HEK293T (cell line): ENCODE measurements around the gene LYSMD3.

Experiments
- BHLHE40 ChIP-seq: fragments of 450-650 bp; IDR thresholded peaks from 2 replicates; pipeline ENCODE4 v1.6.1; 2016; ENCODE audit warnings: mild to moderate bottlenecking, moderate library complexity, borderline replicate concordance
- CTBP1 ChIP-seq: fragments of 450-650 bp; IDR thresholded peaks from 2 replicates; pipeline ENCODE4 v1.6.1; 2016; ENCODE audit warnings: borderline replicate concordance
- ELF4 ChIP-seq: fragments of 450-650 bp; IDR thresholded peaks from 2 replicates; pipeline ENCODE4 v1.6.1; 2017; ENCODE audit warnings: antibody characterized with exemption
- FOXA1 ChIP-seq: fragments of 450-650 bp; IDR thresholded peaks from 2 replicates; pipeline ENCODE4 v1.6.1; 2016; ENCODE audit warnings: mild to moderate bottlenecking
- FOXK2 ChIP-seq: fragments of 450-650 bp; IDR thresholded peaks from 2 replicates; pipeline ENCODE4 v1.6.1; 2016; ENCODE audit warnings: mild to moderate bottlenecking
- FOXM1 ChIP-seq: fragments of 450-650 bp; IDR thresholded peaks from 2 replicates; pipeline ENCODE4 v1.6.1; 2017; ENCODE audit warnings: mild to moderate bottlenecking, borderline replicate concordance
- HDGF ChIP-seq: fragments of 450-650 bp; IDR thresholded peaks from 2 replicates; pipeline ENCODE4 v1.6.1; 2017; ENCODE audit warnings: antibody characterized with exemption, borderline replicate concordance
- L3MBTL2 ChIP-seq: fragments of 450-650 bp; conservative IDR thresholded peaks from 2 replicates; pipeline ENCODE4 v1.6.1; 2016; ENCODE audit warnings: mild to moderate bottlenecking
- LEF1 ChIP-seq: fragments of 450-650 bp; IDR thresholded peaks from 2 replicates; pipeline ENCODE4 v1.6.1; 2017; ENCODE audit warnings: mild to moderate bottlenecking, borderline replicate concordance
- NFRKB ChIP-seq: fragments of 450-650 bp; IDR thresholded peaks from 2 replicates; pipeline ENCODE4 v1.6.1; 2016; ENCODE audit warnings: mild to moderate bottlenecking, moderate library complexity
- SP1 ChIP-seq: fragments of 450-650 bp; IDR thresholded peaks from 2 replicates; pipeline ENCODE4 v1.6.1; 2017
- SUZ12 ChIP-seq: fragments of 450-650 bp; IDR thresholded peaks from 2 replicates; pipeline ENCODE4 v1.6.1; 2016; ENCODE audit warnings: mild to moderate bottlenecking
- TARDBP ChIP-seq: fragments of 450-650 bp; IDR thresholded peaks from 2 replicates; pipeline ENCODE4 v1.6.1; 2016
- ZNF384 ChIP-seq: fragments of 450-650 bp; IDR thresholded peaks from 2 replicates; pipeline ENCODE4 v1.6.1; 2016

GRCh38 chr5:90514520-90514919 is 14.9 kb downstream of the LYSMD3 start:
- no peak for TF ChIP-seq FOXK2
- TF ChIP-seq TARDBP: no peak
- TF ChIP-seq BHLHE40: no peak
- TF ChIP-seq FOXM1: no peak
- no peak for TF ChIP-seq SP1
- TF ChIP-seq HDGF: no peak
- no peak for TF ChIP-seq FOXA1
- TF ChIP-seq CTBP1: no peak
- TF ChIP-seq ZNF384: no peak
- no peak for TF ChIP-seq L3MBTL2
- no peak for TF ChIP-seq LEF1
- no peak for TF ChIP-seq SUZ12
- no peak for TF ChIP-seq ELF4
- no peak for TF ChIP-seq NFRKB
